Measurements from ENCODE around the gene C1QC.
A peak's percentile ranks its signal among the peaks of the same experiment; 100 is the strongest.

Gene C1QC

DNA sequence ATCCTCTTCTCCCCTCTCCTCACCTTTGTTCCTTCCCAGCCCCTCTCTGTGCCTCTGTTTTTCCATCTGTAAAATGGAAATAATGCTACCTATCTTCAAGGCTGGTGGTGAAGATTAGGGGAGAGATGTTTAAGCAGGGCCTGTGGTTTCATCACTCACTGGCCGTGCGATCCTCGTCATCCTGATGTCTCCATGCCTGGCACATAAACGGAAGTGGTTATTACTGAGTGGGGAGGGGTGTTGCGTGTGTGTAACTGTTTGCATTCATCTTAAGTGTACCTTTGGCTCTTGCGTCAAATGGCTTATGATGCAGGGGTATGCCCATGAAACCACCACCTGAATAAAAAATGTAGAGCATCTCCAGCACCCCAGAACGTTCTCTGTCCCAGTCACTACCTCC is 24.2 kb upstream of the C1QC start:
- DNase-seq (ENCODE audit: low read depth in 4 of 4, low spot score in 1 of 4): no peak

DNA sequence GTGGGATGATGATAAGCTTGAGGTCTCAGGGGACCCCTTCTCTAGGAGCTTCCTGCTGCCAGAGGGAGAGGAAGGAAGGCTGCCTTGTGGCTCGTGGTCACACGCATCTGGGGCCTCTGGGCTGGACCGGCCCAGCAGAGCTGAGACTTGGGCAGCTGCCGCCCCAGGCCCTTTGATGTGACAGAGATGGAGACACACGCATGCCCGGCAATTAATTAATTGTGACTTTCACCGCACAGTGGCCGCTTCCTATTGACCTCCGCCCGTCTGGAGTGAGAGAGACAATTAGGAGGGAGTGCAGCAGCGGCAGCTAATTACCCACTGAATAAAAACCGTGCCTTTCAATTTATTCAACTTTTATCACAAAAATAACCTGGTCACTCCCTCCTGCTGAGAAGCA is 23.6 kb upstream of the C1QC start:
- no peak for DNase-seq (ENCODE audit: low read depth in 4 of 4, low spot score in 1 of 4)

GRCh38 chr1:22621761-22622160 is 21.7 kb upstream of the C1QC start:
- DNase-seq (ENCODE audit: low read depth in 4 of 4, low spot score in 1 of 4): no peak

DNA sequence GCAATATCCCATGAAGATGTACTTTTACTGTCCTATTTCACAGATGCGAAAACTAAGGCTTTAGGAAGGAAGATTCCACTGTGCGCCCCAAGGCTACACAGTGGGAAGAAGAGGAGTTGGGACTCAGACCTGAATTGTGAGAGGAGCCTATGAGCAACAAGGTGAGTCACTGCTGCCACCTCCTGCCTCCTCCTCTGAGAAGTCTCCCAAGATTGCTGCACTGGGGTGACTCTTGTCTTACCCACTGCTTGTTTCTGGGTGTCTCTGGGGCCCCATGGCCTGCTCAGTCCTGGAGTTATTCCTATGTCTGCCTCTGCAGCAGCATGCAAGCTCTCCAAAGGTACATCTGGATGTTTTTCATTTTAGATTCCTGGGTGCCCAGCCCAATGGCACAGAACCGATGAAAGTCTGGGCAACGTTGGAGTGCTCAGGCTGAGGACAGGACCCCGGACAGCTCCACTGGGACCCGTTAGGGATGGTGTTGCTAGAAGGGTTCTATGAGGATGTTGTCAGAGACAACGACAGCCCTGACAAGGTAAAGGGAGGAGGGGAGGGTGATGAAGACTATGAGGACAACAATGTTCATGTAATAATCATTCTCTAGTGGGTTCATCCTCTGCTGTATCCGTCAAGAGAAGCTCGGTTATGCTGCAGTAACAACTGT is 18.0 kb upstream of the C1QC start:
- DNase-seq (ENCODE audit: low read depth in 4 of 4, low spot score in 1 of 4): no peak

DNA sequence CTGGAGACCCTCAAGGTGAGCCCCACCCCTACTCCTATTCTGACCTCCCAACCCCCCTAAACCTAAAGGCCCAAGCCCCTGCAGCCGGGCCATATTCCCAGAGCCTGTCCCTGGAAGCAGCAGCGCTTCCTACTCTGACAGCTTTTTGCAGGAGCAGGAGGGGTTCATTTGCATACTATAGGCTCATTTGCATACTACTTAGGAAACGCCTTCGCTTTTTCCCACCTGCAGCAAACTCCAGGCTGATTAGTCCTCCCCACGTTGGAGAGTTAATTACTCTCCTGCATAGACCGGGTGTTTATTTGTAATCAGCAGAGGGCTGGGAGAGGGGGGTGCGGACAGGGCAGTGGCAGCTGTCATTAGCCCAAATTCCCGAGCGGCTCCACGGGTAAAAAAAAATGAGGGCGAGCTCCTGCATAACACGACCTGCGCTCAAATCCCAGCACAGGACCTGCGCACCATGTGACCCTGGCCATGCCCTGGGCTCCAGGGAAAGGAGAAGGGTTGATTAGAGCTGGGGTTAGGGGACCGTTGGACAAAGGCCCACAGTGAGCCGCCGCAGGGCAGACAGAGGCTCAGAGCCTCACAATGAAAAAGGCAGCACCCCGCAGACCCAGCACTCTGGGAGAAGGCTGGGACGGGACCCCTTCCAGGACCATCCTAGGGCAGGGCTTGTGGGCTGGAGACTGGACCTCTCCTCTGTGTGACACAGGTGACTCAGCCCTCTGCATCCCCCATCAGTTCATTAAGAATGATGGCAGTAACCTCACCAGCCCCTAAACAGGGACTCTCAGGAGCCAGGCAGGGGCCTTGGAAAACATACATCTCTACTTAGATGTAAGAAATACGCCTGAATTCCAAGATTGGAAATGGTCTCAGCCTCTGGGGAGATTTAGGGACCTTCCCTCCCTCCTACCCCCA is 16.9 kb upstream of the C1QC start:
- DNase-seq (ENCODE audit: low read depth in 4 of 4, low spot score in 1 of 4): no peak

DNA sequence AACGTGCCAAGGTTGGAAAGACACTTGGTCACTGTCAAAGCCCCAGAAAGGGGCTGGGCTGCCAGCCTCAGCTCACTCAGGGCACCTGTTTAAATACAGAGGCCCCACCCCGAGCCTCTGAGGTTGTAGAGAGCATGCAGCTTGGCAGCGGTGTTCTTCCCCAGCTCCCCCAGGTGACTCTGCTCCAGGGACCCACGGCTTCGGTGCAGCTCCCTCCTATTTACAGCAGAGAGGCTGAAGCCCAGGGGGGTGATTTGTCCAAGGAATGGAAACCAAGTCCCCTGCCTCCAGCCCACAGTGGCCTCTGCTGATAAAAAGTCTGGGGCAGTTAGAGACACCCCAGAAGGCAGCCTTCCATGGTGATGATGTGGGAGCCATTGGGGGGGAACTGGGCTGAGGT is 16.1 kb upstream of the C1QC start:
- no peak for DNase-seq (ENCODE audit: low read depth in 4 of 4, low spot score in 1 of 4)

DNA sequence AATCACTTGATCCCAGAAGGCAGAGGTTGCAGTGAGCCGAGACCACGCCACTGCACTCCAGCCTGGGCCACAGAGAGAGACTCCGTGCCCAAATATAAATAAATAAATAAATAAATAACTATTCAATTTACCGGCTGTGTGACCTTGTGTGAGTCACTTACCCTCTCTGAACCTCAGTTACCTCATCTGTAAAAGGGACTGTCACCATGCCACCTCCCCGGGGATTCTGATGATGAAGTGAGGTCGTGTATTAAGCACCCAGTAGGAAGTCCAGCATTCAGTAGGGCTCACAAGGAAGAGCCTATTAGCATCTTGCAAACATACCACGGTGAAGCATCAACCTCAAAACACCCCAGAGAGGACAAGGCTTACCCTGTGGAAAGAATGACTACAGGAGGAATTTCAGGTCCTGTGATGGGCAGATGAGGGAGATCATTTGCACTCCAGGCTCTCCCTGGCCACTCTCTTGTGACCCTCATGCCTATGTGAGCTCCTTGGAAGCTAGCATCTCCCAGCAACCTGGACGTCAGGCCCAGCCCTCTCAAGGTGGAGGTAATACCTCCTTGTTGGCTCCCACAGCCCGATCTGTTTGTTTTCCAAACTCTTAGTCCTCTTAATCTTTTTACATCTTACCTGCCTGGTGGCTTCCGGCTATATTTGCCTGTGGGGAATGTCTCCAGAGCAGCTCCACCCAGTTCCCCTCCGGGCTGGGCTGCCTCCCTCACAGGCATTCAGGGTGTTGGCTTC is 14.6 kb upstream of the C1QC start:
- no peak for DNase-seq (ENCODE audit: low read depth in 4 of 4, low spot score in 1 of 4)

DNA sequence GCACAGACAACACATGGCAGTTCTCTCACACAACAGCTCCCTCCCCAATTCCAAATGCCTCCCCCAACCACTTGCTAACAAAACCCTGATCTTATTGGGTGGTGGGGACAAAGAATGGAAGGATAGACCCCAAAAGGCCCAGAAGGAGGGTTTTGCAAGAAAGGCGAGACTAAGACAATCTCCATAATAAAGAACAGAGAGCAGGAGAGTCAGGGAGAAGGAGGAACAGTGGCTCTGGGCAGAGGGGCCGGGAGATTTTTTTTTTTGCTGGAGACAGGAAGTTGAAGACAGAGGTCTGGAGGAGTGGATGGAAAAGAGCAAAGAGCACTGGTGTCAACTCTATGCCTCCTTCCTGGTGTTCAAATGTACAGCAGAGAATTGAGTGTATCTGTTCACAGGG is 13.5 kb upstream of the C1QC start:
- DNase-seq (ENCODE audit: low read depth in 4 of 4, low spot score in 1 of 4): no peak

GRCh38 chr1:22633697-22634463 is 9.6 kb upstream of the C1QC start:
- DNase-seq (ENCODE audit: low read depth in 4 of 4, low spot score in 1 of 4): no peak

- no peak for DNase-seq (ENCODE audit: low read depth in 4 of 4, low spot score in 1 of 4)
Observed at GRCh38 chr1:22635436-22635835, 8.0 kb upstream of the C1QC start.

DNA sequence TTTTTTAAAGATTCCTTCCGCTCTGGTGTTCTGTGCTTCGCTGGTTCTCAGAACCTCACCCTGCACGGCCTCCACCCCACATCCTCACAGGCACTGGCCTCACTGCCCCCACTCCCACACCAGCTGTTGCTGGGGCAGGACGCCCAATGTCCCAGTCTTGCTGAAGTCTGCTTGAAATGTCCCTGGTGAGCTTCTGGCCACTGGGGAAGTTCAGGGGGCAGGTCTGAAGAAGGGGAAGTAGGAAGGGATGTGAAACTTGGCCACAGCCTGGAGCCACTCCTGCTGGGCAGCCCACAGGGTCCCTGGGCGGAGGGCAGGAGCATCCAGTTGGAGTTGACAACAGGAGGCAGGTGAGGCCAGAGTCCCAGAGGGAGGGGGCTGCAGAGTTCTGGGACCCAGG is 7.1 kb upstream of the C1QC start, which contains the start of gene C1QA:
Gene C1QA (plus strand): TSS at position 276 of the 400 bp plus-strand sequence. CDS start 989 bp downstream, outside the sequence.
- DNase-seq (ENCODE audit: low read depth in 4 of 4, low spot score in 1 of 4): no peak

GRCh38 chr1:22636927-22637326 is 6.5 kb upstream of the C1QC start:
- DNase-seq (ENCODE audit: low read depth in 4 of 4, low spot score in 1 of 4): no peak

DNA sequence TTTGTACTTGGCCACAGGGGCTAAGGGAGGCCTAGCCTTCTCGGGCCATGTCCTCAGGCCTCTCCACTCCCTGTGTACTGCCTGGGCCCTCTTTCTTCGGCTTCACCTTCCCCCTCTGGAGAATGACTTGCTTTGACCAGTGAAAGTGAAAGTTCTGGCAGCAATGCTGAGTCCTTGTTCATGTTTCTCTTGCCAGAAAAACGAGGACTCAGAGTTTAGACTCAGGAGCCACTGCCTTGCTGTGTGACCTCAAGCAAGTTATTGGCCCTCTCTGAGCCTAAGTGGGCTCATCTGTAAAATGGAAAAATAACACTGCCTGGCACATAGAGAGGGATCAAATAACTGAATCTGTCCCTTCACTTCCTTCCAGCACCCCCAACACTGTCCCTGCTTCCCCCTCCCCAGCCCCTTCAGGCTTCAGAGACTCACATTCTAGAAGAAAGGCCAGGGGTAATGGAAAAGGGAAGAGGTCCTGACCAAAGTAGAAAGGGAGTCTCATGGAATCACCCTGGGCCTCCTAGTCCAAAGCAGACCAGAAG is 5.5 kb upstream of the C1QC start:
- no peak for DNase-seq (ENCODE audit: low read depth in 4 of 4, low spot score in 1 of 4)

DNA sequence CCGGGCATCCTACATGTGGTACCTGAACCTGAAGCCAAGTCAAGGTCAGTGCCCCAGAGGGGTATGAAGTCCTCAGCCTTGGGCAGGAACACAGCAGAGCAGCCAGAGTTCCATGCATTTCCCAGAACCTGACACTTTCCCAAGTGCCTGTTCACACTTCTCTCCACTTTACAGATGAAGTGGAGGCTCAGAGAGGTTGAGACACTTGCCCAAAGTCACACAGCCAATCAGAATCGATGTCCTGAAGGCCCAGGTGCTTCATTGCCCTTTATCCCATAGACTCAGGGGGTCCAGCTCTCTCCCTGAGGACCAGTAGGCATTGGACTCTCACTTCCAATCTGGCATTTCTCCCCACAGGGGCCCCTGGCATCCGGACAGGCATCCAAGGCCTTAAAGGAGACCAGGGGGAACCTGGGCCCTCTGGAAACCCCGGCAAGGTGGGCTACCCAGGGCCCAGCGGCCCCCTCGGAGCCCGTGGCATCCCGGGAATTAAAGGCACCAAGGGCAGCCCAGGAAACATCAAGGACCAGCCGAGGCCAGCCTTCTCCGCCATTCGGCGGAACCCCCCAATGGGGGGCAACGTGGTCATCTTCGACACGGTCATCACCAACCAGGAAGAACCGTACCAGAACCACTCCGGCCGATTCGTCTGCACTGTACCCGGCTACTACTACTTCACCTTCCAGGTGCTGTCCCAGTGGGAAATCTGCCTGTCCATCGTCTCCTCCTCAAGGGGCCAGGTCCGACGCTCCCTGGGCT is 4.8 kb upstream of the C1QC start:
- no peak for DNase-seq (ENCODE audit: low read depth in 4 of 4, low spot score in 1 of 4)

DNA sequence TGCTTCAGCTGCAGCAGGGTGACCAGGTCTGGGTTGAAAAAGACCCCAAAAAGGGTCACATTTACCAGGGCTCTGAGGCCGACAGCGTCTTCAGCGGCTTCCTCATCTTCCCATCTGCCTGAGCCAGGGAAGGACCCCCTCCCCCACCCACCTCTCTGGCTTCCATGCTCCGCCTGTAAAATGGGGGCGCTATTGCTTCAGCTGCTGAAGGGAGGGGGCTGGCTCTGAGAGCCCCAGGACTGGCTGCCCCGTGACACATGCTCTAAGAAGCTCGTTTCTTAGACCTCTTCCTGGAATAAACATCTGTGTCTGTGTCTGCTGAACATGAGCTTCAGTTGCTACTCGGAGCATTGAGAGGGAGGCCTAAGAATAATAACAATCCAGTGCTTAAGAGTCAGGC is 4.1 kb upstream of the C1QC start:
- no peak for DNase-seq (ENCODE audit: low read depth in 4 of 4, low spot score in 1 of 4)

GRCh38 chr1:22641247-22641646 is 2.2 kb upstream of the C1QC start:
- DNase-seq (ENCODE audit: low read depth in 4 of 4, low spot score in 1 of 4): no peak

DNA sequence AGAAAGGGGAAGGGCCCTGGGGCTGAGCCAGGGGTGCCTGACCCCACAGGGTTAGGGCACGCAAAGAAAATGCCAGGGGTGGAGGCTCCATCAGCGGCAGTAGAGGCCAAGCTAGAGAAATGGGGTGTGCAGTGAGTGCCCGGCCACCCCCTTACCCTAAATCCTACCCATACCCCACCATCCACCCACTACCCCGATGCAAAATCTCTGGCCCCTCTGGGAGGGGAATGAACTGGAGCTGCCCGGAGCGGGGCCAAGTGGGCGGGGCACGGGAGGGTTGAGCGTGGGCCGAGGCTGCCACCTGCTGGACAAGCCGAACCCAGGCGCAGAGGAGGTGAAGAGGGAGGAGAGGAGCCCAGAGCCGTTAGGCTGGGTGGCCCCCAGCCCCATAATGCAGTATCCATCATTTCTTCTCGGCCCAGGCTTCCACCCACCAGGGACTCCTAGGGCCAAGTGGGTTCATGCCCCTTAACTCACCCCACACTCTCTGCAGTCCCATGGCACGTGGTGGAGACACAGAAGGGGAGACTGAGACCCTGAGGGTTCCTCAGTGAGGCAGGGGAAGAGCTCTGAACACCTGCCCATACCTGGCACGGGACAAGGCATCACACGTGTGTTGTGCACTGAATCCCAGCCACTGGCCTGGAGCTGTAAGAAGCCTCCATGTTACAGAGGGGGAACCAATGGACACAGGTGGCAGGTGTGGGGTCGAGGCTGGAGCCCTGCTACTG is 1.4 kb upstream of the C1QC start:
- peak; percentile 45 to 63 (median 56) for DNase-seq (ENCODE audit: low read depth in 4 of 4, low spot score in 1 of 4)

DNA sequence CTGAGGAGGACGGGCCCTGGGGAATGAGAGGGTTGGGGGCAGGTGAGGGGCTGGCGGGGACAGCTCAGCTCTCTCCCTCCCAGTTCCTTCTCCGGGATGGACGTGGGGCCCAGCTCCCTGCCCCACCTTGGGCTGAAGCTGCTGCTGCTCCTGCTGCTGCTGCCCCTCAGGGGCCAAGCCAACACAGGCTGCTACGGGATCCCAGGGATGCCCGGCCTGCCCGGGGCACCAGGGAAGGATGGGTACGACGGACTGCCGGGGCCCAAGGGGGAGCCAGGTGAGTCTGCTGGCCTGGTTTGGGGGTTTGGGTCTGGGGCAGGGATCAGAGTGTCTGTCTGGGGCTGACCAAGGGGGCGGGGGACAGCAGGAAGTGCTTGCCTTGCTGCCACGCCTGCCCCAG is 495 bp downstream of the C1QC start:
- DNase-seq (ENCODE audit: low read depth in 4 of 4, low spot score in 1 of 4): no peak

GRCh38 chr1:22645931-22646330 is 2.5 kb downstream of the C1QC start:
- no peak for DNase-seq (ENCODE audit: low read depth in 4 of 4, low spot score in 1 of 4)

All from stimulated activated CD4-positive, alpha-beta T cell treated with anti-CD3 and anti-CD28 coated beads, Interleukin-1b, Interleukin-23, amount 100 ng/mL, for 24 hours (primary cell).